Osteoblast (primary cell): Measurements from ENCODE around the gene RPS6KA5. TPM values are rescaled to one million over a fixed set of nuclear protein-coding genes. Genes with fewer than 3 reads are reported as not detected.

ENCODE experiments used
- DNase-seq: peaks from one replicate; pipeline ENCODE4 v3.0.0; 2011; ENCODE audit warnings: low spot score, mixed read lengths; ENCODE audit not compliant: insufficient read length; ENCODE audit errors: missing footprints
- H2AFZ ChIP-seq: 2 replicates; pipeline ENCODE4 v1.6.0; 2011; ENCODE audit warnings: mild to moderate bottlenecking, low read length
- H3K27ac ChIP-seq: 2 replicates; pipeline ENCODE4 v1.5.1; 2011; ENCODE audit warnings: mild to moderate bottlenecking, low read depth, low read length, moderate library complexity
- H3K27me3 ChIP-seq: 2 replicates; pipeline ENCODE4 v1.6.0; 2012; ENCODE audit warnings: mild to moderate bottlenecking, control low read depth, inconsistent platforms, low read length, moderate library complexity; ENCODE audit not compliant: insufficient read depth
- H3K36me3 ChIP-seq: 2 replicates; pipeline ENCODE4 v1.5.1; 2011; ENCODE audit warnings: mild to moderate bottlenecking, low read length, control low read depth, moderate library complexity; ENCODE audit not compliant: insufficient read depth
- H3K4me1 ChIP-seq: 2 replicates; pipeline ENCODE4 v1.5.1; 2011; ENCODE audit warnings: mild to moderate bottlenecking, low read length, control low read depth, moderate library complexity; ENCODE audit not compliant: insufficient read depth
- H3K4me2 ChIP-seq: 2 replicates; pipeline ENCODE4 v1.6.0; 2011; ENCODE audit warnings: mild to moderate bottlenecking, low read length; ENCODE audit not compliant: insufficient read depth
- H3K4me3 ChIP-seq: fragments of 200-600 bp; sonication (generic); 3 replicates; pipeline ENCODE4 v1.5.1; 2012; ENCODE audit warnings: mild to moderate bottlenecking, low read length, inconsistent platforms; ENCODE audit not compliant: insufficient read depth
- H3K79me2 ChIP-seq: 2 replicates; pipeline ENCODE4 v1.6.0; 2012; ENCODE audit warnings: mild to moderate bottlenecking, low read length, control low read depth, inconsistent platforms; ENCODE audit not compliant: insufficient read depth
- H3K9me3 ChIP-seq: 2 replicates; pipeline ENCODE4 v1.5.1; 2011; ENCODE audit warnings: low read depth, low read length, control low read depth
- H4K20me1 ChIP-seq: 2 replicates; pipeline ENCODE4 v1.6.0; 2012; ENCODE audit warnings: mild to moderate bottlenecking, low read length, control low read depth; ENCODE audit not compliant: insufficient read depth
- total RNA-seq: library from RNA; depleted of rRNA; stranded (reverse); fragments of >200 nt; gene quantifications from 2 replicates; pipeline ENCODE4 v1.2.3, GENCODE V29; 2012
- TF ChIP-seq, protein P1 (sequence below): IDR thresholded peaks from 2 replicates; pipeline ENCODE4 v1.5.1; 2011; ENCODE audit warnings: mild to moderate bottlenecking, low read depth, low read length, moderate library complexity; ENCODE audit errors: extremely low read depth

Gene RPS6KA5
- total RNA-seq, 1 donor = 1.4 TPM

DNA sequence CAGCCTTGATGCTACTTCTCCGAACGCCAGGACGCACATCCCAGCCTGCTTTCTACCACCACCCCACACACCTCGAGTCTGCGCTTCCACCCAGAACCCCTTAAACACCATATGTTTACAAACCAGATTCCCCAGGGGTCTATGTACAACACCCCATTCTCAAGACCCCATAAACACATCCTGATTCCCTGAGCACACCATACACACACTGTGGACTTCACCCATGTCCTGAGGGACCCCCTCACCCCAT lies 244.9 kb downstream of the RPS6KA5 start:
- H3K4me3 ChIP-seq = peak overlapping the region; percentile 74
- H3K36me3 ChIP-seq = no peaks in the 10 kb centered on the region
- H3K4me2 ChIP-seq = peak overlapping the region; percentile 91
- H3K27ac ChIP-seq = no peak overlapping the region
- peak overlapping the region; percentile 89 for H2AFZ ChIP-seq
- no peaks in the 10 kb centered on the region for H3K9me3 ChIP-seq
- peaks cover 7% of the 10 kb centered on the region for H3K4me1 ChIP-seq
- H3K27me3 ChIP-seq = peaks cover 10% of the 10 kb centered on the region
- no peak for DNase-seq
- H3K79me2 ChIP-seq = peaks cover 43% of the 10 kb centered on the region
- TF ChIP-seq, protein P1, sequence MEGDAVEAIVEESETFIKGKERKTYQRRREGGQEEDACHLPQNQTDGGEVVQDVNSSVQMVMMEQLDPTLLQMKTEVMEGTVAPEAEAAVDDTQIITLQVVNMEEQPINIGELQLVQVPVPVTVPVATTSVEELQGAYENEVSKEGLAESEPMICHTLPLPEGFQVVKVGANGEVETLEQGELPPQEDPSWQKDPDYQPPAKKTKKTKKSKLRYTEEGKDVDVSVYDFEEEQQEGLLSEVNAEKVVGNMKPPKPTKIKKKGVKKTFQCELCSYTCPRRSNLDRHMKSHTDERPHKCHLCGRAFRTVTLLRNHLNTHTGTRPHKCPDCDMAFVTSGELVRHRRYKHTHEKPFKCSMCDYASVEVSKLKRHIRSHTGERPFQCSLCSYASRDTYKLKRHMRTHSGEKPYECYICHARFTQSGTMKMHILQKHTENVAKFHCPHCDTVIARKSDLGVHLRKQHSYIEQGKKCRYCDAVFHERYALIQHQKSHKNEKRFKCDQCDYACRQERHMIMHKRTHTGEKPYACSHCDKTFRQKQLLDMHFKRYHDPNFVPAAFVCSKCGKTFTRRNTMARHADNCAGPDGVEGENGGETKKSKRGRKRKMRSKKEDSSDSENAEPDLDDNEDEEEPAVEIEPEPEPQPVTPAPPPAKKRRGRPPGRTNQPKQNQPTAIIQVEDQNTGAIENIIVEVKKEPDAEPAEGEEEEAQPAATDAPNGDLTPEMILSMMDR = no peak
- H4K20me1 ChIP-seq = peaks cover 10% of the 10 kb centered on the region

DNA sequence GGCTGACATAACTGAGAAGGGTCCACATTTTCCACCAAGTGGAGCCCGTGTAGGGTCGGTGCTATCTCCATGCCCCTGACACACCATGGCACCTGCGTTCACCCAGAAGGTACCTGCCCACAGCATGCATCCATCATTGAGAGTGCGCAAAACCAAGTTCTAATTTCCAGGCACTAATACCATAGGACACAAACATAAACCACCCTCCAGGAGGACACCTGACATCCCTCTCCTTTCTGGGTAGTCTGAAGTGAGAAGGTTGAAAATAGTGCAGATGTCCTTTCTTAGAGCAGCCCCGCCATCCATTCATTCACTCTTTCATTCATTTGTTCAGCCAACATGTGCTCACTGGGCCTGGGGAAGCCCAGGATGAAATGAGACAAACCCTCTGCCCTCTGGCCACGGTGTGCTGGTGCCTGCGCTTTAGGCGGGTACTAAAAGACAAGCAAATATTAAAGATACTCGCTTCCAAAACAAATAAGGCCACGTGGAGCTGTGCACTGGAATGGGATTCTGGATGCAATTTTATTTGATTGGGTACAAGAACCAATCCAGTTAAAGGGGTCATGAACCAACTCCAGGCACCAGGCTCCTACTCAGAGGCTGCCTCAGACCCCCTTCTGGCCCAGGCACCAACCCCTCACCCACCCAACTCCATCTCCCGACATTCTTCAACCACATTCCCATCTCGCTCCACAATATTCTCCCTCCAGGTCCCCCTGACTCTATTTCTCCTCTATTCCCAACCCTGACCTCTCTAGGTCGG lies 245.5 kb downstream of the RPS6KA5 start:
- H3K27me3 ChIP-seq = peaks cover 10% of the 10 kb centered on the region
- peaks cover 43% of the 10 kb centered on the region for H3K79me2 ChIP-seq
- H2AFZ ChIP-seq = peak overlapping the region; percentile 89
- peak; percentile 88 for DNase-seq
- H4K20me1 ChIP-seq = peaks cover 10% of the 10 kb centered on the region
- H3K9me3 ChIP-seq = no peaks in the 10 kb centered on the region
- H3K36me3 ChIP-seq = no peaks in the 10 kb centered on the region
- peak overlapping the region; percentile 91 for H3K4me2 ChIP-seq
- no peak overlapping the region for H3K27ac ChIP-seq
- H3K4me1 ChIP-seq = peaks cover 7% of the 10 kb centered on the region
- TF ChIP-seq, protein P1 = no peak
- H3K4me3 ChIP-seq = peak overlapping the region; percentile 74

DNA sequence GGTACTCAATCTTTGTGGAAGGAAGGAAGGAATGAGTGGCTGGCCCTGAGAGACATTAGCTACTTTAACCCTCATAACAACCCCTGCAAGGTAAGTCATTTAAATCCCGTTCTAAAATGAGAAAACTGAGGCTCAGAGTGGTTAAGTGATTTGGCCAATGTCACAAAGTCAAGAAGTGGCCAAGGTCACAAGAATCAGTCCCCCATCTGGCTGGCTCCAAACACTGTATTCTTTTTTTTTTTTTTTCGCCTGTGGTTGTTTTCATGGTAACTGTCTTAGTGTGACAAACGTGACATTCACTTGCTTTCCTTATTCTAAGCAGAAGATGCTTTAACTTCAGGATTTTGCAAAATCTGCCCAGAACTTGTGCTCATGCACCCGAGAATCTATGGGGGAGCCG lies 247.0 kb downstream of the RPS6KA5 start:
- H4K20me1 ChIP-seq = peaks cover 10% of the 10 kb centered on the region
- H3K36me3 ChIP-seq = no peaks in the 10 kb centered on the region
- no peaks in the 10 kb centered on the region for H3K9me3 ChIP-seq
- no peak overlapping the region for H2AFZ ChIP-seq
- peaks cover 7% of the 10 kb centered on the region for H3K4me1 ChIP-seq
- H3K4me2 ChIP-seq = no peak overlapping the region
- no peak overlapping the region for H3K27ac ChIP-seq
- H3K27me3 ChIP-seq = peaks cover 8% of the 10 kb centered on the region
- no peak overlapping the region for H3K4me3 ChIP-seq
- DNase-seq = no peak
- TF ChIP-seq, protein P1 = no peak
- peaks cover 50% of the 10 kb centered on the region for H3K79me2 ChIP-seq

DNA sequence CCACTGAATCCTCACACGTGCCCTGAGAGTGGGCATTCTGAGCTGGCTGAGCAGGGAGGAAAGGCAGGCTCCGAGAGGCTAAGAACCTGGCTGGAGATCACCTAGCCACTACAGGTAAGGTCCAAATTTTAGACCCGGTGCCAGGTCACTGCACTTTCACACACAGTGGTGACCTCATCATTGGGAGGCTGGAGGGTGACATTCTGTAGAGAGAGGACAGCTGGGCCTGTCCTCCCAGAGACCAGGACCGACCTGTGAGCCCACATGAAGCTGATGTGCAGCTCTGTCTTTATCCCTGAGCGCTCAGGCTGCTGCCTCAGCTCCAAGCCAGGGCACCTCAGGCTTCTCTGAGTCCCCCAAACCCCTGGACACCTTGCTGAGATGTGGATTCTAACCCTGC lies 248.3 kb downstream of the RPS6KA5 start:
- Histone ChIP-seq H3K36me3 (no peaks in the 10 kb centered on the region), H3K4me1 (peaks cover 12% of the 10 kb centered on the region), H3K27me3 (peaks cover under 1% of the 10 kb centered on the region), H3K27ac (no peak overlapping the region), H4K20me1 (peaks cover 16% of the 10 kb centered on the region), H3K4me3 (no peak overlapping the region), H2AFZ (no peak overlapping the region), H3K9me3 (no peaks in the 10 kb centered on the region), H3K4me2 (no peak overlapping the region), H3K79me2 (peaks cover 54% of the 10 kb centered on the region)
- no peak for DNase-seq
- TF ChIP-seq, protein P1 = no peak
